Body of pancreas (tissue), 4 donors: ENCODE measurements around the gene CORIN.

Source experiments
- CTCF ChIP-seq, 7 experiments: fragments of 450-650 bp in 4 of 7; fragments of 200-600 bp in 3 of 7; sonication (generic) in 3 of 7; IDR thresholded peaks; one replicate each; pipeline ENCODE4 v1.5.1; 2016 to 2019; ENCODE audit warnings: antibody characterized with exemption in 7 of 7
- POLR2A ChIP-seq, 3 donors: fragments of 450-650 bp; IDR thresholded peaks; one replicate each; pipeline ENCODE4 v1.6.1; 2016; ENCODE audit warnings: antibody characterized with exemption in 3 of 3, mild to moderate bottlenecking in 2 of 3

GRCh38 chr4:47790105-47790504 is 47.8 kb downstream of the CORIN start:
- TF ChIP-seq CTCF (IDR thresholded peaks at IDR 0.05), result no peak
- no peak for TF ChIP-seq POLR2A (IDR thresholded peaks at IDR 0.05)
